H1 (cell line): ENCODE data around the gene FRMD4A. TPM values are rescaled to one million over a fixed set of nuclear protein-coding genes. Genes with fewer than 3 reads are reported as not detected.

Source experiments
- CTCF ChIA-PET: fragments of 300-600 bp; sonication (Branson Sonifier 250); formaldehyde crosslinking; loops from one replicate; lab custom pipeline; 2021; ENCODE audit not compliant: partially characterized antibody; lab: Charles Lee
- POLR2A ChIA-PET: fragments of 300-600 bp; sonication (Branson Sonifier 250); formaldehyde crosslinking; loops from one replicate; lab custom pipeline; 2021; ENCODE audit warnings: inconsistent platforms; ENCODE audit not compliant: partially characterized antibody; lab: Charles Lee
- DNase-seq, 2 experiments: peaks; one replicate each; pipeline versions ENCODE4 v3.0.0 to v3.0.0-alpha.2; 2010 to 2022; ENCODE audit warnings: low spot score in 2 of 2, low read depth in 1 of 2, mixed read lengths in 1 of 2
- FAIRE-seq: peaks from 2 replicates; lab custom pipeline; 2011; peaks lifted over from hg19 to GRCh38; lab: Jason Lieb, UNC
- H2AFZ ChIP-seq: 2 replicates; pipeline ENCODE4 v1.8.1; 2012; ENCODE audit warnings: low read length, inconsistent platforms
- H2AK5ac ChIP-seq: 2 replicates; pipeline ENCODE4 v1.6.1; 2013; ENCODE audit warnings: low read depth, low read length
- H2BK120ac ChIP-seq: replicated peaks from 2 replicates; pipeline ENCODE3; 2013; ENCODE audit warnings: low read depth, low read length, inconsistent platforms
- H2BK12ac ChIP-seq: 2 replicates; pipeline ENCODE4 v1.6.1; 2013; ENCODE audit warnings: low read depth, low read length
- H2BK15ac ChIP-seq: 2 replicates; pipeline ENCODE4 v1.6.1; 2013; ENCODE audit warnings: low read length
- H2BK20ac ChIP-seq: 2 replicates; pipeline ENCODE4 v1.6.1; 2013; ENCODE audit warnings: low read length
- H2BK5ac ChIP-seq: 2 replicates; pipeline ENCODE4 v1.6.1; 2013; ENCODE audit warnings: low read depth, low read length
- H3K14ac ChIP-seq: 2 replicates; pipeline ENCODE4 v1.6.1; 2013; ENCODE audit warnings: inconsistent platforms; ENCODE audit not compliant: insufficient read length
- H3K18ac ChIP-seq: 2 replicates; pipeline ENCODE4 v1.6.1; 2013; ENCODE audit warnings: low read length; ENCODE audit errors: extremely low read depth
- H3K23ac ChIP-seq: 2 replicates; pipeline ENCODE4 v1.6.1; 2013; ENCODE audit warnings: inconsistent platforms; ENCODE audit not compliant: insufficient read length
- H3K23me2 ChIP-seq: 2 replicates; pipeline ENCODE4 v1.6.1; 2013; ENCODE audit warnings: low read depth, low read length
- H3K27ac ChIP-seq: 2 replicates; pipeline ENCODE4 v1.6.1; 2011; ENCODE audit warnings: low read depth, low read length, inconsistent platforms
- H3K27me3 ChIP-seq, 4 experiments: replicated peaks in 1 of 4; 1 replicate in 1 of 4; 2 replicates in 3 of 4; pipeline versions ENCODE4 v1.6.1 to v1.8.1; 2011 to 2013; ENCODE audit warnings: low read length in 3 of 4, mild to moderate bottlenecking in 3 of 4, inconsistent platforms in 2 of 4, mixed read lengths in 2 of 4, moderate library complexity in 1 of 4; ENCODE audit not compliant: control insufficient read depth in 3 of 4, insufficient read depth in 3 of 4; ENCODE audit errors: extremely low read depth in 1 of 4
- H3K36me3 ChIP-seq, 4 experiments: 2 replicates each; pipeline versions ENCODE4 v1.6.1 to v1.8.1; 2011 to 2013; ENCODE audit warnings: mild to moderate bottlenecking in 4 of 4, low read length in 3 of 4, moderate library complexity in 2 of 4, control low read depth in 1 of 4, inconsistent platforms in 1 of 4; ENCODE audit not compliant: insufficient read depth in 4 of 4, control insufficient read depth in 2 of 4
- H3K4ac ChIP-seq: replicated peaks from 2 replicates; pipeline ENCODE3; 2013; ENCODE audit warnings: low read length, low read depth, mixed read lengths, inconsistent platforms; ENCODE audit not compliant: insufficient read length
- H3K4me1 ChIP-seq, 4 experiments: replicated peaks in 1 of 4; 1 replicate in 1 of 4; 2 replicates in 3 of 4; pipeline versions ENCODE4 v1.6.1 to v1.8.1; 2011 to 2013; ENCODE audit warnings: low read length in 3 of 4, inconsistent platforms in 2 of 4, mixed read lengths in 1 of 4; ENCODE audit not compliant: insufficient read depth in 4 of 4, control insufficient read depth in 3 of 4
- H3K4me2 ChIP-seq, 2 experiments: 2 replicates each; pipeline versions ENCODE4 v1.6.1 to v1.8.1; 2011 to 2013; ENCODE audit warnings: low read depth in 2 of 2, low read length in 2 of 2, control low read depth in 1 of 2, inconsistent platforms in 1 of 2, mild to moderate bottlenecking in 1 of 2; ENCODE audit not compliant: insufficient read depth in 1 of 2
- H3K4me3 ChIP-seq, 4 experiments: fragments of 200-600, 300-600 bp in 1 of 4; sonication (generic), shearing (Covaris generic), sonication (Bioruptor Twin) in 1 of 4; 2 replicates each; pipeline versions ENCODE4 v1.5.1 to v1.8.1; 2011 to 2016; ENCODE audit warnings: low read length in 4 of 4, low read depth in 3 of 4, control low read depth in 2 of 4, inconsistent platforms in 2 of 4, mild to moderate bottlenecking in 2 of 4, mixed read lengths in 1 of 4, moderate library complexity in 1 of 4; ENCODE audit not compliant: insufficient read depth in 2 of 4; ENCODE audit errors: extremely low read depth in 1 of 4
- H3K56ac ChIP-seq: replicated peaks from 2 replicates; pipeline ENCODE3; 2013; ENCODE audit warnings: low read depth, mild to moderate bottlenecking, mixed read lengths, low read length, inconsistent platforms; ENCODE audit not compliant: insufficient read length
- H3K79me1 ChIP-seq: 2 replicates; pipeline ENCODE4 v1.6.1; 2013; ENCODE audit warnings: low read depth, low read length, control low read depth
- H3K79me2 ChIP-seq, 2 experiments: 2 replicates each; pipeline versions ENCODE4 v1.6.1 to v1.8.1; 2012 to 2013; ENCODE audit warnings: low read length in 2 of 2, mild to moderate bottlenecking in 2 of 2, inconsistent platforms in 1 of 2; ENCODE audit not compliant: insufficient read depth in 2 of 2, control insufficient read depth in 1 of 2
- H3K9ac ChIP-seq, 4 experiments: replicated peaks in 1 of 4; 1 replicate in 1 of 4; 2 replicates in 3 of 4; pipeline versions ENCODE4 v1.6.1 to v1.8.1; 2011 to 2013; ENCODE audit warnings: low read depth in 3 of 4, low read length in 3 of 4, control low read depth in 2 of 4, mild to moderate bottlenecking in 2 of 4, moderate library complexity in 2 of 4, inconsistent platforms in 1 of 4; ENCODE audit errors: extremely low read depth in 1 of 4
- H3K9me3 ChIP-seq, 2 experiments: 2 replicates each; pipeline versions ENCODE4 v1.6.1 to v1.8.1; 2012 to 2013; ENCODE audit warnings: mild to moderate bottlenecking in 2 of 2, moderate library complexity in 2 of 2, control low read depth in 1 of 2, inconsistent platforms in 1 of 2, low read depth in 1 of 2, low read length in 1 of 2, mixed read lengths in 1 of 2; ENCODE audit not compliant: insufficient read depth in 2 of 2
- H4K20me1 ChIP-seq, 2 experiments: replicated peaks in 1 of 2; 2 replicates each; pipeline versions ENCODE3 to v1.8.1; 2011 to 2013; ENCODE audit warnings: inconsistent platforms in 2 of 2, low read length in 2 of 2, mild to moderate bottlenecking in 1 of 2; ENCODE audit not compliant: insufficient read depth in 2 of 2, control insufficient read depth in 1 of 2
- H4K5ac ChIP-seq: 2 replicates; pipeline ENCODE4 v1.6.1; 2013; ENCODE audit warnings: low read length, low read depth, mixed read lengths, inconsistent platforms; ENCODE audit not compliant: insufficient read length
- H4K8ac ChIP-seq: 2 replicates; pipeline ENCODE4 v1.8.0; 2013; ENCODE audit warnings: mild to moderate bottlenecking, moderate library complexity, low read length, inconsistent platforms; ENCODE audit not compliant: insufficient read depth; ENCODE audit errors: extremely low read depth
- H4K91ac ChIP-seq: replicated peaks from 2 replicates; pipeline ENCODE3; 2013; ENCODE audit warnings: low read length, mixed read lengths, inconsistent platforms; ENCODE audit not compliant: insufficient read length
- GTF2F1 ChIP-seq: IDR thresholded peaks from 2 replicates; pipeline ENCODE4 v1.6.1; 2012; ENCODE audit warnings: low read depth, low read length, improper control_type of control experiment, borderline replicate concordance
- PHF8 ChIP-seq: fragments of 200-600 bp; sonication (generic); conservative IDR thresholded peaks from 2 replicates; pipeline ENCODE4 v1.7.1; 2012; ENCODE audit warnings: low read depth, mild to moderate bottlenecking, inconsistent platforms, low read length, moderate library complexity
- RFX5 ChIP-seq: IDR thresholded peaks from 2 replicates; pipeline ENCODE4 v1.6.1; 2011; ENCODE audit warnings: low read depth, low read length, improper control_type of control experiment, borderline replicate concordance
- RNF2 ChIP-seq: fragments of 200-900, 300-1000 bp; sonication (generic); IDR thresholded peaks from 2 replicates; pipeline ENCODE4 v1.7.1; 2016; ENCODE audit warnings: borderline replicate concordance, low read depth, mild to moderate bottlenecking, antibody characterized with exemption, low read length; ENCODE audit not compliant: poor library complexity, severe bottlenecking; ENCODE audit errors: missing control alignments
- RXRA ChIP-seq: IDR thresholded peaks from 2 replicates; pipeline ENCODE4 v1.6.1; 2011; ENCODE audit warnings: low read depth, mild to moderate bottlenecking, low read length, moderate library complexity; ENCODE audit not compliant: insufficient read depth
- SP2 ChIP-seq: IDR thresholded peaks from 2 replicates; pipeline ENCODE4 v1.6.1; 2012; ENCODE audit warnings: mild to moderate bottlenecking, low read length, inconsistent platforms
- WGBS, 2 experiments: shearing (Covaris generic) in 1 of 2; methylation state at CpG; one replicate each; pipeline versions ENCODE4 v1.1.6 to v1.1.7; 2013 to 2015; ENCODE audit warnings: low lambda C conversion rate in 2 of 2, mixed read lengths in 2 of 2, inconsistent platforms in 1 of 2, low coverage in 1 of 2, missing lambda C conversion rate in 1 of 2; ENCODE audit not compliant: insufficient replicate concordance in 2 of 2, insufficient coverage in 1 of 2, insufficient read length in 1 of 2; ENCODE audit errors: extremely low coverage in 1 of 2, missing lambda C conversion rate in 1 of 2; 5-methylcytosine and 5-hydroxymethylcytosine counted together
- polyA plus RNA-seq, 7 experiments: library from polyadenylated mRNA; depleted of rRNA in 3 of 7; stranded (reverse) in 5 of 7; unstranded in 2 of 7; fragments of >200 nt in 5 of 7; fragments of 200-250 nt in 2 of 7; gene quantifications; 1 replicate in 5 of 7; 2 replicates in 1 of 7; 4 replicates in 1 of 7; pipeline versions ENCODE4 v1.2.1 to v1.2.3, GENCODE V29; 2011 to 2013; ENCODE audit warnings: missing spikeins in 2 of 7, mixed read lengths in 2 of 7
- total RNA-seq: library from RNA; stranded (reverse); fragmentation: NEBNext Ultra II Directional; extraction: Animal tissue kit (Norgen Biotek cat#: 25700); gene quantifications from 2 replicates; pipeline ENCODE4 v1.2.1, GENCODE V29; 2021
- TF ChIP-seq, protein P1 (sequence below): IDR thresholded peaks from 2 replicates; pipeline ENCODE4 v1.6.1; 2011; ENCODE audit warnings: low read length, improper control_type of control experiment

Gene FRMD4A
- total and polyA plus RNA-seq, 2 of the 8 experiments (the other 6 are each of a cell fraction or from before 2014, with no cell fraction given) = 38.6 to 39.6 TPM

DNA sequence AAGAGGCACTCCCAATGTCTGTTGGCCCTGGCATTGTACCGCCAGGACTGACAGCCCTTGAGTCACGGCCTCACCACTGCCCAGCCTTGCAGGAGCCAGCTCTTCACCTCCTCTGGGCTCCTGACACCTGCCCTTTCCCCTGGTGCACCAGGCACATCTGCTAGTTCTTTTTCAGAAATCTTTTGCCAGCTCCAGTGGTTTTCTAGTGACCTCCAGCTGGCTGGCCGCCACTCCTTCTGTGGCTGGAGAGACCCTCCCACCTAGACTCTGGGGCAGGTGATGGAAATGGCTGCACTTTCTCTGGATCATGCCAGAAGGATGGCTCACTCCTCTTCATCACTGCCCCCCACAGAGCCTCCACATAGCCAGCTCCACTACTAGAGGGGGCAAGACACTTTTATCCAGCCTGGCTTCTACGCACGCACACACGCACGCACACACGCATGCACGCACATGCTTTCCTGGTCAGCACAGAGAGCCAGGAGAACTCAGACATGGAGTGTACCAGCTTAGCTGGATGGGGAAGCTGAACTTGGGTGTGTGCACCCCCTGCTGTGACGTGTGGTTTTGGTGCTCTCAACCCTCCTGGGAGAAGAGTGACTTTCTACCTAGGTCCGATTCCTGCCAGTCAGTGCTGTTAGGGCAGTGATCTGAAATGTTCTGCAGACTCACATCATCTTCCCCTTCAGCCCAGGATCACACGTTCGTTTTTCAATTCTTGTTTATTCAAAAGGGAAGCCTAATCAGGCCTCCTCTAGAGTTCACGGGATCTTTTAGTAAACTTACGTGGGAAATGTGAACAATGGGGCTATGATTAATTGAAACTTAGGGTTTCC, 522.0 kb downstream of the FRMD4A start:
- Histone ChIP-seq H3K79me2 (no peaks in the 10 kb centered on the region), H3K9me3 (no peaks in the 10 kb centered on the region), H2AFZ (no peak overlapping the region), H2BK20ac (0 out of 2 replicates have a peak overlapping the region, but pooled peaks have one; percentile 15), H3K27ac (no peak overlapping the region), H3K56ac (no peak overlapping the region), H2BK5ac (peak overlapping the region; percentile 20; the same call in 1 of the 2 replicates), H2AK5ac (peak overlapping the region; percentile 54), H3K9ac (no peak overlapping the region; a peak in 1 of 7 replicates), H3K36me3 (no peaks in the 10 kb centered on the region), H3K4me1 (peaks cover 5 to 16% (median 10%) of the 10 kb centered on the region in 4 experiments), H3K18ac (no peak overlapping the region; the same call in 1 of the 2 replicates), H4K91ac (peak overlapping the region; percentile 70), H3K4me2 (peak overlapping the region; percentile 10 to 43; a peak in 2 of 4 replicates), H2BK12ac (peak overlapping the region; percentile 69; the same call in 1 of the 2 replicates), H2BK120ac (peak overlapping the region; percentile 44), H4K20me1 (no peaks in the 10 kb centered on the region), H2BK15ac (peak overlapping the region; percentile 92), H3K4ac (no peak overlapping the region), H3K27me3 (no peaks in the 10 kb centered on the region), H4K8ac (no peak overlapping the region), H4K5ac (peak overlapping the region; percentile 53), H3K23me2 (0 out of 2 replicates have a peak, but pooled peaks cover 2% of the 10 kb centered on the region), H3K4me3 (peak overlapping the region in 1 of 4 experiments; percentile 6; a peak in 1 of 8 replicates), H3K23ac (no peak overlapping the region), H3K79me1 (0 out of 2 replicates have a peak, but pooled peaks cover 4% of the 10 kb centered on the region), H3K14ac (no peak overlapping the region)
- ChIA-PET CTCF (interaction anchor here (1.0 to 1.6 kb wide), 5 partner anchors 10 to 286 kb away, joined by 3 to 4 read pairs (median 3); no protein-coding TSS in a partner anchor), POLR2A (interaction anchor here (0.8 to 1.2 kb wide), 3 partner anchors 12 to 377 kb away, joined by 3 to 4 read pairs (median 4); no protein-coding TSS in a partner anchor)
- DNase-seq (no peak), FAIRE-seq (no peak)
- no peak for TF ChIP-seq RNF2
- TF ChIP-seq SP2 = no peak
- TF ChIP-seq RFX5 = no peak
- TF ChIP-seq PHF8 = no peak
- TF ChIP-seq RXRA = no peak
- TF ChIP-seq, protein P1, sequence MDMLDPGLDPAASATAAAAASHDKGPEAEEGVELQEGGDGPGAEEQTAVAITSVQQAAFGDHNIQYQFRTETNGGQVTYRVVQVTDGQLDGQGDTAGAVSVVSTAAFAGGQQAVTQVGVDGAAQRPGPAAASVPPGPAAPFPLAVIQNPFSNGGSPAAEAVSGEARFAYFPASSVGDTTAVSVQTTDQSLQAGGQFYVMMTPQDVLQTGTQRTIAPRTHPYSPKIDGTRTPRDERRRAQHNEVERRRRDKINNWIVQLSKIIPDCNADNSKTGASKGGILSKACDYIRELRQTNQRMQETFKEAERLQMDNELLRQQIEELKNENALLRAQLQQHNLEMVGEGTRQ = no peak
- no peak for TF ChIP-seq GTF2F1
- WGBS, 2 experiments = 69% methylated on average over 15 of the region's 15 CpGs; no CpG with 5 or more reads in 1 of the 2 experiments
